ENCODE data around the gene PIEZO1. TPM values are rescaled to one million over a fixed set of nuclear protein-coding genes. Genes with fewer than 3 reads are reported as not detected.

PIEZO1 gene
- total RNA-seq, 1 donor from 2014 or later = 208 TPM

GRCh38 chr16:88815901-88816589, 31.0 kb upstream of the PIEZO1 start:
- no peaks in the 10 kb centered on the region for H3K27me3 Mint-ChIP-seq (ENCODE audit: low read depth)
- peaks cover 6% of the 10 kb centered on the region for H3K4me1 Mint-ChIP-seq (ENCODE audit: low read depth)
- no peaks in the 10 kb centered on the region for H3K9me3 Mint-ChIP-seq (ENCODE audit: low read depth)
- H3K27ac Mint-ChIP-seq (ENCODE audit: unreplicated experiment) = no peak overlapping the region
- H3K36me3 Mint-ChIP-seq (ENCODE audit: low read depth) = no peaks in the 10 kb centered on the region
- TF ChIP-seq CTCF (IDR thresholded peaks at IDR 0.05) = peak; percentile 83
- DNase-seq (ENCODE audit: low spot score) = no peak
- H3K4me3 Mint-ChIP-seq (ENCODE audit: unreplicated experiment) = no peak overlapping the region

GRCh38 chr16:88815227-88815626, 30.2 kb upstream of the PIEZO1 start:
- H3K9me3 Mint-ChIP-seq (ENCODE audit: low read depth) = no peaks in the 10 kb centered on the region
- no peak overlapping the region for H3K4me3 Mint-ChIP-seq (ENCODE audit: unreplicated experiment)
- TF ChIP-seq CTCF (IDR thresholded peaks at IDR 0.05) = no peak
- H3K4me1 Mint-ChIP-seq (ENCODE audit: low read depth) = peaks cover 14% of the 10 kb centered on the region
- H3K27me3 Mint-ChIP-seq (ENCODE audit: low read depth) = no peaks in the 10 kb centered on the region
- H3K27ac Mint-ChIP-seq (ENCODE audit: unreplicated experiment) = no peak overlapping the region
- H3K36me3 Mint-ChIP-seq (ENCODE audit: low read depth) = no peaks in the 10 kb centered on the region
- DNase-seq (ENCODE audit: low spot score) = no peak

- Mint-ChIP-seq H3K27ac (ENCODE audit: unreplicated experiment) (no peak overlapping the region), H3K4me1 (ENCODE audit: low read depth) (peaks cover 17% of the 10 kb centered on the region), H3K36me3 (ENCODE audit: low read depth) (no peaks in the 10 kb centered on the region), H3K4me3 (ENCODE audit: unreplicated experiment) (no peak overlapping the region), H3K27me3 (ENCODE audit: low read depth) (no peaks in the 10 kb centered on the region), H3K9me3 (ENCODE audit: low read depth) (no peaks in the 10 kb centered on the region)
- no peak for TF ChIP-seq CTCF (IDR thresholded peaks at IDR 0.05)
- no peak for DNase-seq (ENCODE audit: low spot score)
These were observed 29.1 kb upstream of the PIEZO1 start for GRCh38 chr16:88814144-88814502.

- no peak overlapping the region for H3K4me3 Mint-ChIP-seq (ENCODE audit: unreplicated experiment)
- no peak overlapping the region for H3K27ac Mint-ChIP-seq (ENCODE audit: unreplicated experiment)
- H3K4me1 Mint-ChIP-seq (ENCODE audit: low read depth) = peaks cover 17% of the 10 kb centered on the region
- TF ChIP-seq CTCF (IDR thresholded peaks at IDR 0.05) = no peak
- no peaks in the 10 kb centered on the region for H3K9me3 Mint-ChIP-seq (ENCODE audit: low read depth)
- DNase-seq (ENCODE audit: low spot score) = no peak
- no peaks in the 10 kb centered on the region for H3K27me3 Mint-ChIP-seq (ENCODE audit: low read depth)
- H3K36me3 Mint-ChIP-seq (ENCODE audit: low read depth) = no peaks in the 10 kb centered on the region
These were observed 28.5 kb upstream of the PIEZO1 start for GRCh38 chr16:88813269-88814143.

GRCh38 chr16:88812513-88813268, 27.7 kb upstream of the PIEZO1 start:
- peaks cover 17% of the 10 kb centered on the region for H3K4me1 Mint-ChIP-seq (ENCODE audit: low read depth)

More at GRCh38 chr16:88812513-88813268, 27.7 kb upstream of the PIEZO1 start:
- Mint-ChIP-seq H3K27ac (ENCODE audit: unreplicated experiment) (peak overlapping the region; percentile 75), H3K9me3 (ENCODE audit: low read depth) (no peaks in the 10 kb centered on the region), H3K27me3 (ENCODE audit: low read depth) (no peaks in the 10 kb centered on the region), H3K36me3 (ENCODE audit: low read depth) (no peaks in the 10 kb centered on the region), H3K4me3 (ENCODE audit: unreplicated experiment) (peak overlapping the region; percentile 69)
- TF ChIP-seq CTCF (IDR thresholded peaks at IDR 0.05) = peak; percentile 64
- DNase-seq (ENCODE audit: low spot score) = no peak

Data from chondrocyte (in vitro differentiated cells).